ENCODE measurements around the gene LARGE1.

The LARGE1 gene

GRCh38 chr22:33565580-33565995 is 354.7 kb downstream of the LARGE1 start:
- TF ChIP-seq NFIC (IDR thresholded peaks at IDR 0.05) (no peak), TCF12 (IDR thresholded peaks at IDR 0.05; ENCODE audit: low read depth) (no peak), EP300 (IDR thresholded peaks at IDR 0.05; ENCODE audit: borderline replicate concordance) (no peak), CEBPB (IDR thresholded peaks at IDR 0.05) (no peak), FOXM1 (IDR thresholded peaks at IDR 0.05; ENCODE audit: borderline replicate concordance, low read depth) (no peak), RAD21 (IDR thresholded peaks at IDR 0.05; ENCODE audit: low read depth) (no peak), EGR1 (IDR thresholded peaks at IDR 0.05) (no peak), CREB1 (IDR thresholded peaks at IDR 0.05; ENCODE audit: low read depth) (no peak), REST (IDR thresholded peaks at IDR 0.05; ENCODE audit: low read depth) (no peak), TAF1 (IDR thresholded peaks at IDR 0.05; ENCODE audit: low read depth) (no peak), YY1 (IDR thresholded peaks at IDR 0.05; ENCODE audit: low read depth) (no peak), USF1 (IDR thresholded peaks at IDR 0.05) (no peak), MAX (IDR thresholded peaks at IDR 0.05) (no peak), ZBTB7A (IDR thresholded peaks at IDR 0.05; ENCODE audit: low read depth) (no peak), TEAD4 (IDR thresholded peaks at IDR 0.05) (no peak)

- TF ChIP-seq ZBTB7A (IDR thresholded peaks at IDR 0.05; ENCODE audit: low read depth), result no peak
- TF ChIP-seq TEAD4 (IDR thresholded peaks at IDR 0.05), result no peak
- no peak for TF ChIP-seq FOXM1 (IDR thresholded peaks at IDR 0.05; ENCODE audit: borderline replicate concordance, low read depth)
- no peak for TF ChIP-seq EP300 (IDR thresholded peaks at IDR 0.05; ENCODE audit: borderline replicate concordance)
- TF ChIP-seq YY1 (IDR thresholded peaks at IDR 0.05; ENCODE audit: low read depth), result no peak
- no peak for TF ChIP-seq USF1 (IDR thresholded peaks at IDR 0.05)
- TF ChIP-seq EGR1 (IDR thresholded peaks at IDR 0.05), result no peak
- no peak for TF ChIP-seq TCF12 (IDR thresholded peaks at IDR 0.05; ENCODE audit: low read depth)
Measured at GRCh38 chr22:33564683-33565082, 355.6 kb downstream of the LARGE1 start.

GRCh38 chr22:33563220-33563964 is 356.9 kb downstream of the LARGE1 start:
- TF ChIP-seq NFIC (IDR thresholded peaks at IDR 0.05) (no peak), REST (IDR thresholded peaks at IDR 0.05; ENCODE audit: low read depth) (no peak), EGR1 (IDR thresholded peaks at IDR 0.05) (no peak), TAF1 (IDR thresholded peaks at IDR 0.05; ENCODE audit: low read depth) (no peak), CEBPB (IDR thresholded peaks at IDR 0.05) (no peak), MAX (IDR thresholded peaks at IDR 0.05) (no peak), CREB1 (IDR thresholded peaks at IDR 0.05; ENCODE audit: low read depth) (no peak)

- TF ChIP-seq TAF1 (IDR thresholded peaks at IDR 0.05; ENCODE audit: low read depth) (no peak), FOXM1 (IDR thresholded peaks at IDR 0.05; ENCODE audit: borderline replicate concordance, low read depth) (no peak), USF1 (IDR thresholded peaks at IDR 0.05) (no peak), ZBTB7A (IDR thresholded peaks at IDR 0.05; ENCODE audit: low read depth) (no peak), EP300 (IDR thresholded peaks at IDR 0.05; ENCODE audit: borderline replicate concordance) (no peak), TCF12 (IDR thresholded peaks at IDR 0.05; ENCODE audit: low read depth) (no peak), MAX (IDR thresholded peaks at IDR 0.05) (no peak), YY1 (IDR thresholded peaks at IDR 0.05; ENCODE audit: low read depth) (no peak), NFIC (IDR thresholded peaks at IDR 0.05) (no peak), EGR1 (IDR thresholded peaks at IDR 0.05) (no peak), REST (IDR thresholded peaks at IDR 0.05; ENCODE audit: low read depth) (no peak), CREB1 (IDR thresholded peaks at IDR 0.05; ENCODE audit: low read depth) (no peak), CEBPB (IDR thresholded peaks at IDR 0.05) (no peak), TEAD4 (IDR thresholded peaks at IDR 0.05) (no peak), RAD21 (IDR thresholded peaks at IDR 0.05; ENCODE audit: low read depth) (no peak)
Measured at GRCh38 chr22:33562501-33562900, 357.8 kb downstream of the LARGE1 start.
